CD4-positive, alpha-beta T cell (primary cell): Measurements from ENCODE around the gene RPS14. TPM values are rescaled to one million over a fixed set of nuclear protein-coding genes. Genes with fewer than 3 reads are reported as not detected.
A peak's percentile ranks its signal among the peaks of the same experiment; 100 is the strongest.

Source experiments
- ATAC-seq: fragments of 200-7000 bp; cut with Tn5 transposase; one replicate; pipeline ENCODE4 v1.10.0; 2022; ENCODE audit warnings: mild to moderate bottlenecking; ENCODE audit not compliant: poor library complexity
- CTCF ChIA-PET: fragments of 350-600 bp; sonication (Branson Sonifier 250); formaldehyde crosslinking; loops from one replicate; lab custom pipeline; 2021; ENCODE audit warnings: antibody characterized with exemption, inconsistent platforms; lab: Charles Lee
- POLR2A ChIA-PET: fragments of 350-600 bp; sonication (Branson Sonifier 250); formaldehyde crosslinking; loops from one replicate; lab custom pipeline; 2021; ENCODE audit warnings: antibody characterized with exemption, inconsistent platforms; lab: Charles Lee
- DNase-seq, 14 experiments: peaks; one replicate each; pipeline ENCODE4 v3.0.0-alpha.2; 2013 to 2020; ENCODE audit warnings: mixed read lengths in 2 of 14
- H3K27ac ChIP-seq, 2 donors: one replicate each; pipeline versions ENCODE4 v1.5.1 to v1.7.0; 2013; ENCODE audit warnings: low read length in 2 of 2, low read depth in 1 of 2, mild to moderate bottlenecking in 1 of 2
- H3K27me3 ChIP-seq, 2 experiments: 1 replicate in 1 of 2; 2 replicates in 1 of 2; pipeline versions ENCODE4 v1.6.1 to v1.7.0; 2013; ENCODE audit warnings: low read length in 2 of 2, control low read depth in 1 of 2, mild to moderate bottlenecking in 1 of 2, moderate library complexity in 1 of 2; ENCODE audit not compliant: insufficient read depth in 2 of 2, control insufficient read depth in 1 of 2
- H3K36me3 ChIP-seq: one replicate; pipeline ENCODE4 v1.6.1; 2013; ENCODE audit warnings: low read length, control low read depth; ENCODE audit not compliant: insufficient read depth
- H3K4me1 ChIP-seq: one replicate; pipeline ENCODE4 v1.6.1; 2013; ENCODE audit warnings: low read length, control low read depth; ENCODE audit not compliant: insufficient read depth
- H3K4me3 ChIP-seq: one replicate; pipeline ENCODE4 v1.5.1; 2013; ENCODE audit warnings: mild to moderate bottlenecking, low read length, moderate library complexity
- H3K9me3 ChIP-seq, 2 experiments: 1 replicate in 1 of 2; 2 replicates in 1 of 2; pipeline versions ENCODE4 v1.6.1 to v1.7.0; 2013; ENCODE audit warnings: low read length in 2 of 2, mild to moderate bottlenecking in 2 of 2, control low read depth in 1 of 2, moderate library complexity in 1 of 2; ENCODE audit not compliant: control insufficient read depth in 1 of 2, insufficient read depth in 1 of 2
- H3K27ac Mint-ChIP-seq: one replicate; pipeline ENCODE4 v1.8.0; 2020; ENCODE audit warnings: mixed read lengths
- H3K27me3 Mint-ChIP-seq: one replicate; pipeline ENCODE4 v1.8.0; 2021; ENCODE audit warnings: mixed read lengths
- H3K36me3 Mint-ChIP-seq: one replicate; pipeline ENCODE4 v1.8.0; 2021; ENCODE audit warnings: low read depth, mixed read lengths
- H3K4me1 Mint-ChIP-seq: one replicate; pipeline ENCODE4 v1.8.0; 2021; ENCODE audit warnings: low read depth, mixed read lengths
- H3K4me3 Mint-ChIP-seq: one replicate; pipeline ENCODE4 v1.8.0; 2020; ENCODE audit warnings: mild to moderate bottlenecking, mixed read lengths
- H3K9me3 Mint-ChIP-seq: one replicate; pipeline ENCODE4 v1.8.0; 2020; ENCODE audit warnings: mixed read lengths
- CTCF ChIP-seq: fragments of 200-600 bp; IDR thresholded peaks from one replicate; pipeline ENCODE4 v1.8.0; 2022; ENCODE audit warnings: antibody characterized with exemption, mild to moderate bottlenecking
- intact Hi-C, 2 experiments: fragments of 100-400 bp; cut with DNase I in 1 of 2; cut with micrococcal nuclease in 1 of 2; formaldehyde crosslinking; loops; one replicate each; pipeline versions ENCODE4 v1.15.1 to v1.9.0; 2023 to 2025; cut with DNase I, micrococcal nuclease
- total RNA-seq, 174 experiments: library from RNA in 2 of 174; stranded (reverse) in 2 of 174; gene quantifications; one replicate each; pipeline ENCODE4 v1.2.3 and lab custom pipeline; 2021 to 2026

RPS14 gene
- total RNA-seq, 2 experiments from 2014 or later = 5,224 to 5,317 TPM

GRCh38 chr5:150411245-150411979 is 38.1 kb downstream of the RPS14 start:
- H3K36me3 ChIP-seq = peaks cover 16% of the 10 kb centered on the region
- H3K9me3 ChIP-seq = no peaks in the 10 kb centered on the region
- H3K27ac Mint-ChIP-seq = peak overlapping the region; percentile 98
- no peaks in the 10 kb centered on the region for H3K27me3 ChIP-seq
- H3K36me3 Mint-ChIP-seq = peaks cover 30% of the 10 kb centered on the region
- DNase-seq (peak; percentile 45 to 89 (median 64)), ATAC-seq (peak; percentile 9)
- H3K27me3 Mint-ChIP-seq = no peaks in the 10 kb centered on the region
- TF ChIP-seq CTCF = no peak
- peaks cover 65% of the 10 kb centered on the region for H3K4me1 ChIP-seq
- peak overlapping the region; percentile 94 to 98 for H3K27ac ChIP-seq
- POLR2A ChIA-PET = interaction anchor here (0.7 to 5.5 kb wide), 10 partner anchors 10 to 670 kb away, joined by 3 to 72 read pairs (median 8); partner anchors contain the start of genes RPS14 and TCOF1
- no peaks in the 10 kb centered on the region for H3K9me3 Mint-ChIP-seq
- H3K4me1 Mint-ChIP-seq = peaks cover 40% of the 10 kb centered on the region
- peak overlapping the region; percentile 99 for H3K4me3 Mint-ChIP-seq
- peak overlapping the region; percentile 97 for H3K4me3 ChIP-seq
- intact Hi-C loops = loop anchor here in 1 of 2 experiments (2.0 kb wide), 1 partner anchor 57 kb away; no protein-coding TSS in a partner anchor
- CTCF ChIA-PET = interaction anchor here (0.5 to 4.3 kb wide), 5 partner anchors 10 to 48 kb away, joined by 3 to 27 read pairs (median 3); no protein-coding TSS in a partner anchor

GRCh38 chr5:150410524-150411244 is 38.9 kb downstream of the RPS14 start:
- H3K27ac Mint-ChIP-seq = peak overlapping the region; percentile 98
- peaks cover 24% of the 10 kb centered on the region for H3K36me3 ChIP-seq
- no peaks in the 10 kb centered on the region for H3K27me3 Mint-ChIP-seq
- H3K9me3 ChIP-seq = no peaks in the 10 kb centered on the region
- DNase-seq = peak in 13 of 14 experiments; percentile 22 to 87 (median 43)
- peaks cover 40% of the 10 kb centered on the region for H3K4me1 Mint-ChIP-seq
- H3K36me3 Mint-ChIP-seq = peaks cover 37% of the 10 kb centered on the region
- CTCF ChIA-PET = interaction anchor here (0.8 to 4.3 kb wide), 4 partner anchors 9 to 47 kb away, joined by 3 to 27 read pairs (median 11); no protein-coding TSS in a partner anchor
- intact Hi-C loops = loop anchor here in 1 of 2 experiments (2.0 kb wide), 1 partner anchor 56 kb away; no protein-coding TSS in a partner anchor
- no peaks in the 10 kb centered on the region for H3K9me3 Mint-ChIP-seq
- peak overlapping the region; percentile 99 for H3K4me3 Mint-ChIP-seq
- ATAC-seq = peak; percentile 19
- no peaks in the 10 kb centered on the region for H3K27me3 ChIP-seq
- H3K4me3 ChIP-seq = peak overlapping the region; percentile 97
- POLR2A ChIA-PET = interaction anchor here (0.7 to 5.5 kb wide), 10 partner anchors 8 to 671 kb away, joined by 3 to 72 read pairs (median 4); partner anchors contain the start of genes RBM22, RPS14 and TCOF1
- H3K27ac ChIP-seq = peak overlapping the region; percentile 94 to 98
- no peak for TF ChIP-seq CTCF
- peaks cover 65% of the 10 kb centered on the region for H3K4me1 ChIP-seq
